Measurements from ENCODE around the gene TMPRSS13. TPM values are rescaled to one million over a fixed set of nuclear protein-coding genes. Genes with fewer than 3 reads are reported as not detected.

Gene TMPRSS13
- total RNA-seq, 1 donor from 2014 or later, result 0.53 TPM

- H3K27me3 ChIP-seq (ENCODE audit: control insufficient read depth, insufficient read depth, low read length), result no peaks in the 10 kb centered on the region
- DNase-seq (ENCODE audit: low read depth) (no peak), FAIRE-seq (no peak)
- H3K36me3 ChIP-seq (ENCODE audit: control insufficient read depth, insufficient read depth, low read length), result no peaks in the 10 kb centered on the region
- no peak for TF ChIP-seq CTCF (IDR thresholded peaks at IDR 0.05; ENCODE audit: insufficient read depth, low read length, severe bottlenecking)
- H3K4me3 ChIP-seq (ENCODE audit: low read depth, low read length), result no peak overlapping the region
Measured at GRCh38 chr11:117966908-117967307, 37.7 kb upstream of the TMPRSS13 start.

GRCh38 chr11:117962826-117963225 is 33.6 kb upstream of the TMPRSS13 start:
- no peak for TF ChIP-seq CTCF (IDR thresholded peaks at IDR 0.05; ENCODE audit: insufficient read depth, low read length, severe bottlenecking)
- Histone ChIP-seq H3K36me3 (ENCODE audit: control insufficient read depth, insufficient read depth, low read length) (no peaks in the 10 kb centered on the region), H3K4me3 (ENCODE audit: low read depth, low read length) (no peak overlapping the region), H3K27me3 (ENCODE audit: control insufficient read depth, insufficient read depth, low read length) (no peaks in the 10 kb centered on the region)
- no peak for DNase-seq (ENCODE audit: low read depth)
- no peak for FAIRE-seq

- peaks cover 3% of the 10 kb centered on the region for H3K27me3 ChIP-seq (ENCODE audit: control insufficient read depth, insufficient read depth, low read length)
- DNase-seq (ENCODE audit: low read depth) (no peak), FAIRE-seq (no peak)
- no peaks in the 10 kb centered on the region for H3K36me3 ChIP-seq (ENCODE audit: control insufficient read depth, insufficient read depth, low read length)
- no peak for TF ChIP-seq CTCF (IDR thresholded peaks at IDR 0.05; ENCODE audit: insufficient read depth, low read length, severe bottlenecking)
- no peak overlapping the region for H3K4me3 ChIP-seq (ENCODE audit: low read depth, low read length)
Measured at GRCh38 chr11:117961896-117962295, 32.7 kb upstream of the TMPRSS13 start.

- Histone ChIP-seq H3K27me3 (ENCODE audit: control insufficient read depth, insufficient read depth, low read length) (peaks cover 3% of the 10 kb centered on the region), H3K4me3 (ENCODE audit: low read depth, low read length) (no peak overlapping the region), H3K36me3 (ENCODE audit: control insufficient read depth, insufficient read depth, low read length) (no peaks in the 10 kb centered on the region)
- no peak for TF ChIP-seq CTCF (IDR thresholded peaks at IDR 0.05; ENCODE audit: insufficient read depth, low read length, severe bottlenecking)
- FAIRE-seq, result no peak
- no peak for DNase-seq (ENCODE audit: low read depth)
Measured at GRCh38 chr11:117960406-117960805, 31.2 kb upstream of the TMPRSS13 start.

GRCh38 chr11:117959438-117960149 is 30.4 kb upstream of the TMPRSS13 start:
- no peak for FAIRE-seq

More at GRCh38 chr11:117959438-117960149, 30.4 kb upstream of the TMPRSS13 start:
- no peak for TF ChIP-seq CTCF (IDR thresholded peaks at IDR 0.05; ENCODE audit: insufficient read depth, low read length, severe bottlenecking)
- peaks cover 3% of the 10 kb centered on the region for H3K27me3 ChIP-seq (ENCODE audit: control insufficient read depth, insufficient read depth, low read length)
- no peak overlapping the region for H3K4me3 ChIP-seq (ENCODE audit: low read depth, low read length)
- no peak for DNase-seq (ENCODE audit: low read depth)
- H3K36me3 ChIP-seq (ENCODE audit: control insufficient read depth, insufficient read depth, low read length), result no peaks in the 10 kb centered on the region
